ENCODE measurements around the gene RUNX2.

DNA sequence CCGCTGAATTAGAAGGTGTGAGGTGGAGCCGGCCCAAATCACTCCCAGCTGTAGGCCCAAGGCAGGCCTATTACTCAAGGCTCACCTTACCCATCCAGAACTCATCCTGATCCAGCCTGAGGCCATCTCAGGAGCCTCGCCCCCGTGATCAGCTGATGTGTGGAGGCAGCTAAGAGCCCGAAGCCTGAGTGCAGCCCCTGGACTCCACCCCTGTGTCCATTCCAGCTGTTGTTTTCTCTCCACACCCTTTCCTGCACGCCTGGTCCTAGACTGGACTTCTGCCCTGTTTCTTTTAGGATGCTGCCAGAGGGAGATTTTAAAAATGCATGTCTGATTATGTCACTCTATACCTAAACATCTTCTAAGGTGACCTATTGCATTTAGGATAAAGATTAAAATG lies 174.3 kb downstream of the RUNX2 start:
- TF ChIP-seq POLR2A (IDR thresholded peaks at IDR 0.05), result no peak
- TF ChIP-seq, protein P1, sequence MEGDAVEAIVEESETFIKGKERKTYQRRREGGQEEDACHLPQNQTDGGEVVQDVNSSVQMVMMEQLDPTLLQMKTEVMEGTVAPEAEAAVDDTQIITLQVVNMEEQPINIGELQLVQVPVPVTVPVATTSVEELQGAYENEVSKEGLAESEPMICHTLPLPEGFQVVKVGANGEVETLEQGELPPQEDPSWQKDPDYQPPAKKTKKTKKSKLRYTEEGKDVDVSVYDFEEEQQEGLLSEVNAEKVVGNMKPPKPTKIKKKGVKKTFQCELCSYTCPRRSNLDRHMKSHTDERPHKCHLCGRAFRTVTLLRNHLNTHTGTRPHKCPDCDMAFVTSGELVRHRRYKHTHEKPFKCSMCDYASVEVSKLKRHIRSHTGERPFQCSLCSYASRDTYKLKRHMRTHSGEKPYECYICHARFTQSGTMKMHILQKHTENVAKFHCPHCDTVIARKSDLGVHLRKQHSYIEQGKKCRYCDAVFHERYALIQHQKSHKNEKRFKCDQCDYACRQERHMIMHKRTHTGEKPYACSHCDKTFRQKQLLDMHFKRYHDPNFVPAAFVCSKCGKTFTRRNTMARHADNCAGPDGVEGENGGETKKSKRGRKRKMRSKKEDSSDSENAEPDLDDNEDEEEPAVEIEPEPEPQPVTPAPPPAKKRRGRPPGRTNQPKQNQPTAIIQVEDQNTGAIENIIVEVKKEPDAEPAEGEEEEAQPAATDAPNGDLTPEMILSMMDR (IDR thresholded peaks at IDR 0.05), result no peak
